NCI-H1105 (cell line): ENCODE data around the gene KRTAP2-3.
"Not testable (repeated sequence)": the region's sequence is repeated elsewhere in the genome, so short reads cannot be mapped to it uniquely, and the experiment has no call there.

Source experiments
- DNase-seq: peaks from one replicate; lab custom pipeline; 2025; lab: John Stamatoyannopoulos, UW

The KRTAP2-3 gene, protein sequence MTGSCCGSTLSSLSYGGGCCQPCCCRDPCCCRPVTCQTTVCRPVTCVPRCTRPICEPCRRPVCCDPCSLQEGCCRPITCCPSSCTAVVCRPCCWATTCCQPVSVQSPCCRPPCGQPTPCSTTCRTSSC

DNA sequence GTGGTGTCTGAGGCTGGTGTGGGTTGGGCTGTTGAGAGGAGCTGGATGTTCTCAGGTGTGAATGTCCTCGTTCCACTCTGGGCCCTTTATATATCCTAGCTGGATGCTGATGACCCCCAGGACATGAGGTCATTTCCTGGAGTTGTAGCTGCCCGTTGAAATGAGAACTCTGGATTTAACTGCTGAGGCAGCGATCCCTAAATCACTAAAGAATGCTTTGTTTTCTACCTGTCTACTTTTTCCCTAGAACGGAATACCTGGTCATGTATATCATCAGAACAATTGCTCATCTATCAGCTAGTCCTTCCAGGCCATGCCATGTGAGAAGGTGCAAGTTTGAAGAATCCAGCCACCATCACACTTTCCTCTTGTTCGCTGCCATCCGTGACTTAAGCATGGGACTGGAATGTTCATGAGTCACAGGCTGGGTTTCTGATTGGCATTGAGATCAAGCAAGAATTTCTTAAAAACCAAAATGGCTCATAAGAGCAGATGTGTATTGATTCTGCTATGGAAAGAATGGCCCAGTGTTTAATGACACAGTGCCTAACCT lies at the start of gene KRTAP2-3:
KRTAP2-3 (minus strand) TSS at position 63 of the 553 bp plus-strand sequence. CDS start 64 bp downstream, outside the sequence.
- no peak for DNase-seq

DNA sequence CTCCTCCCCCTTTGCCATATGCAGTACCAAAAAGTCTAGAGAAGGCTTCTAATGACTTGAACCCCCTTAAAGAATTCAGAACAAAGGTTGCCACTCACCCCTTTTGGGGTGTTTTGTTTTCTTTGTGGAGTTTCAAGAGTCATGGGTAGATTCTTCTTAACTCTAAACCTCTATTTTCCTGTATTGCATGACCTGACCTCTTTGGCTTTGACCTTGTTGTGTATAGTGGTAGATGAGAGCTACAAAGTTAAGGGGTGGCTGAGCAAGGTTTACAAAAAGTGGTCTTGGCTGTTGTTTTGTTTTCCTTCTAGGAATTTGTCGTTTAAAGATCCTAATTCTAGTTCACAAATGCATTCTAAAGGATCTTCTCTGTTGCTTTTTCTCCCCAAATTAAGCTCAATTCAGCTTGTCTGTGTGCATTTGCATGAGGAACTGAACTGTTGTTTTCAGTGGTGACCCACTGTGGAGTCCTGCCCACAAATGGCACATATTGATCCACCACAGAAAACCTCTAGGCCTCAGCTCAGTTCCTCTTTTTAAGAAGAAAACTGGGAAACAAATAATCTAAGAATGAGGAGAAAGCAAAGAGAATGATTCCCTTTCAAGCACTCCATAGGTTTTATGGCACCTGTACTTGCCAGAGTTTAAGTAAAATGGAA lies 48.9 kb upstream of the KRTAP2-3 start:
- DNase-seq, result not testable (repeated sequence)

DNA sequence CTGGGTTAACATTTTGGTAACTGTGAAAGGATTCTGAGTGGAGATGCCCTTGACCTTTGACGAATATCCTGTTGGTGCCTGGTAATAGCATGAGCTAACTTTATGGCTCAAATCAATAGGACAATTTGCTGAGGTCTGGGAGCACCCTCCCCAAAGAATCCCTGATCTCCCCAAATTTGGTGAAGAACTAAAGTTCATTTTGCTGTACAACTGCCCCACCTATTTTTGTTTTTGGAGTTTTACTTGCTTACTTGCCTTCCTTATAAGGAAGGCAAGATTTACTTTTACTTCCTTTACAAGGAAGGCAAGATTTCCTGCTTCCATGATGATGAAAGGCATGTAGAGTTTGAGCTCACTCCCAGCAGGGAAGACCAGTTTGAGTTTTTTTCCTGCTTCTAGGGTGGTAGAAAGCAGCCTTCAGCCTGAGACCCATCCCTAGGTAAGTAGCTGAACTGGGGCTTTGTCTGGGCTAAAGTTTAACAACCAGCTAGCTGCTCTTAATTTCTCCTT lies 48.1 kb upstream of the KRTAP2-3 start:
- no peak for DNase-seq

DNA sequence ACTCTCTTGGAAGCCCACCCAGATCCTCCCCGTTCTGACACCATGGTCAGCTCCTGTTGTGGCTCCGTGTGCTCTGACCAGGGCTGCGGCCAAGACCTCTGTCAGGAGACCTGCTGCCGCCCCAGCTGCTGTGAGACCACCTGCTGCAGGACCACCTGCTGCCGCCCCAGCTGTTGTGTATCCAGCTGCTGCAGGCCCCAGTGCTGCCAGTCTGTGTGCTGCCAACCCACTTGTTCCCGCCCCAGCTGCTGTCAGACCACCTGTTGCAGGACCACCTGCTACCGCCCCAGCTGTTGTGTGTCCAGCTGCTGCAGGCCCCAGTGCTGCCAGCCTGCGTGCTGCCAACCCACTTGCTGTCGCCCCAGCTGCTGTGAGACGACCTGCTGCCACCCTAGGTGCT lies 45.4 kb upstream of the KRTAP2-3 start, which contains the start of gene KRTAP4-9:
KRTAP4-9 (plus strand) TSS at position 43 of the 400 bp plus-strand sequence; CDS start at position 43, 0 bp downstream.
- not testable (repeated sequence) for DNase-seq

DNA sequence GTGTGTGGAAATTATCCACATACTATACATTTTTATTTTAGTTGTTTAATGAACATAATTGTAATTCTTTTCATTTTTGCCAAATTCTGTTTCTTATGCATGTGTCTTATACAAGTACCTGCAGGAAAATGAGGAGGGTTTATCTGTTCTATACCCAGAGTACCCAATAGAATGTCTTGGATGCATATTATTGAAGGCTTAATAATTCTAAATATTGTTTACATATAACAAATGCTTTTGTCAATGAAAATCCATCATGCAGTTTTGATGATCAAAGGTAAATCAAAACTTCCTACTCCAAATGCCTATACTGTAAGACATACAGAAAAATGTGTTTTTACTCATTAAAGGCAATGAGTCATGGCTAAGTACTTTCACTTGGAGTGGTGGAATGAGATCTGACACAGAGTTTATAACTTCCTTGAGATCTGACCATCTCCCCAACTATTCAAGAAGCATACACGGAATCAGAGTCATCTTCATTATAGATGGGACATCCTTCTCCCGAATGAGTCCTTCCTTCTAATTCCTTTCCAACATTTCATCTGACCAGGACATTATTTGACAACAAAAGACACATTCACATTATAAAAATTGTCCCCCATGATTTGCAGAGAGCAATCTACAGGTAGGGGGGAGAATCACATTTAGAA lies 44.6 kb upstream of the KRTAP2-3 start:
- DNase-seq, result not testable (repeated sequence)

DNA sequence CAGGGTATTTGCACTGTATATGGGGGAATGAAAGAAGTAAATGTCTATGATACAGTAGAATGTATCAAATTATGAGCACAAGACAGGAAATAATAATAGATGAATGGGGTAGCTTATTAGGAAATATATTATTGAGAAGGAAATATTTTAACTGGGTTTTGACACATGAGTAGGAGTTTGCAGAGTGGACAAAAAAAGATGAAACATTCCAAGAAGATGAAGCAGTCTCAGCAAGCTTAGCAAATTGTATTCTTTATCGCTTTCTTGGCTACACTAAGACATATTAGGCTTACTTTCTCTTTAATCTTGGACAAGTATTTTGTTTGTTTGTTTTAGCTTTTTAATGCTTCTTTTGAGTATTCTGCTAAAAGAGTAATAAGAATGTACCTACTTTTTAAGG lies 44.0 kb upstream of the KRTAP2-3 start:
- DNase-seq, result no peak

DNA sequence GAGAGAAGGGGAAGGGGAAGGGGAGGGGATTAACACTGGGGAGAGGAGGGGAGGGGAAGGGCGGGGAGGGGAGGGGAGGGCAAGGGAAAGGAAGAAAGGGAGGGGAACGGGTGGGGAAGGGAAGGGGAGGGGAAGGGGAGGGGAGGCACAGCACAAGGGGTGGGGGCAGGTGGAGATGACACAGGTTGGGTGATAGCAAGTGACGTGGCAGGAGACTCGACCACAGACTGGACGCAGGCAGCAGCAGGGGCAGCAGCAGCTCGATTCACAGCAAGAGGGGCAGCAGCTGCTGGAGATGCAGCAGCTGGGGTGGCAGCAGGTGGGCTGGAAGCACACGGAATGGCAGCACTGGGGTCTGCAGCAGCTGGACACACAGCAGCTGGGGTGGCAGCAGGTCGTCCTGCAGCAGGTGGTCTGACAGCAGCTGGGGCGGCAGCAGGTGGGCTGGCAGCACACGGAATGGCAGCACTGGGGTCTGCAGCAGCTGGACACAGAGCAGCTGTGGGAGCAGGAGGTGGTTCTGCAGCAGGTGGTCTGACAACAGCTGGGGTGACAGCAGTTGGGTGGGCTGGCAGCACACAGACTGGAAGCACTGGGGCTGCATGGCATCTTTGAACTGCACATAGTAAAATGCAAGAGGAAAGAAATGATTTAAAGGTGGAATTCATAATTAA lies 41.8 kb upstream of the KRTAP2-3 start, which contains the start of gene KRTAP4-16:
KRTAP4-16 (minus strand) TSS at position 624 of the 674 bp plus-strand sequence; CDS start at position 624, 0 bp downstream.
- no peak for DNase-seq

DNA sequence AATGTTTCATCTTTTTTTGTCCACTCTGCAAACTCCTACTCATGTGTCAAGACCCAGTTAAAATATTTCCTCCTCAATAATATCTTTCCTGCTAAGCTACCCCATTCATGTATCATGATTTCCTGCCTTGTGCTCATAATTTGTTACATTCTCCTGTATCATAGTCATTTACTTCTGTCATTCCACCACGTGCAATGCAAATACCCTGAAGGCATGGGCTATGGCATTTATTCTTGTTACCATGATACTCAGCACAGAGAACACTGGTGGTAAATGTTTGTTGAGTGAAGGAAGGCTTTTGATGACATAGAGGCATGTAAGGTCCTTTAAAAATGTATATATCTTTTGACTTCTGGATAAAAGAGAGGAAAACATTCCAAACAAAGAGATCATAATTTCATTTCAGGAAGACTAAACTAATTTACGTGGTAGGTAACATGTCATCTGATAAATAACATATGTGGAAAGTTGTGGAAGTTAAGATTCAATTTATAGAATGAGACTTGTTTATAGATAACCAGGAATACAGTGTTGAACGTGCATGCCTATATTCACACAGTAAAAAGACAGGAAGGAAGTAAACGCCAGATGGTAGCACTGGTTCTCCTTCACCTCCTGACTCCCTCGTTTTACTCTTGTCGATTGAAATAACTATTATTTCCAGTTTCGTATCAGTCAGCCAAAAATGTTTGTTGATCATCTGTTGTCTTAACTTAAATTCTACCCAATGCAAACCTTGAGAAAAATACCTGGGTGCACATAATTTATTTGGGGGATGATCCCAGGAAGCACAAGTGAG lies 40.0 kb upstream of the KRTAP2-3 start:
- DNase-seq, result not testable (repeated sequence)

DNA sequence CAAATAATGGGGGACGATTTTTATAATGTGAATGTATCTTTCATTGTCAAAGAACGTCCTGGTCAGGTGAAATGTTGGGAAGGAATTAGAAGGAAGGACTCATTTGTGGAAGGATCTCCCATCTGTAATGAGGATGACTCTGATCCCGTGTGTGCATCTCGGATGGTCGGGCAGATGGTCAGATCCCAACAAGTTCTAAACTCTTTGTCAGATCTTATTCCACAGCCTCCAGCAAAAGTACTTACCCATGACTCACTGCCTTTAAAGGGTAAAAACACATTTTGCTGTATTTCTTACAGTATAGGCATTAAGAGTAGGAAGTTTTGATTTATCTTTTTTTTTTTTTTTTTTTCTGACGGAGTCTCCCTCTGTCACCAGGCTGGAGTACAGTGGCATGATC lies 38.6 kb upstream of the KRTAP2-3 start:
- no peak for DNase-seq

DNA sequence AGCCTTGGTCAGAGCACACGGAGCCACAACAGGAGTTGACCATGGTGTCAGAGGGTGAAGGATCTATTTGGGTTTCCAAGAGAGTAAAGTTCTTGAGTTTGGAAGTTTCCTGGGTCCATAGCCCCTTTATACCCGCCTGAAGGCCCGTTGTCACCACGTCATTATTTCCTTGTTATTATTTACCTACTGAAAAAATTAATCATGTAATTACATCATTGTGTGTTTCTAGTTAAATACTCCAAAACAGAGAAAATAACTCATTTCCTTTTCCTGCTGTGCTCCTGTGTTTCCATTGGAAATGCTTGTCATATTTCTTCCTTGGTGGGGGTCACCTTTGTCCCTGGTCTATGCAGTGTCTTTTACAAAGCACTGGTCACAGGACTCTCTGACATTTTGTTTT lies 38.1 kb upstream of the KRTAP2-3 start, which contains the start of gene KRTAP4-8:
KRTAP4-8 (minus strand) TSS at position 101 of the 400 bp plus-strand sequence; CDS start at position 43, 58 bp downstream.
- DNase-seq, result no peak

DNA sequence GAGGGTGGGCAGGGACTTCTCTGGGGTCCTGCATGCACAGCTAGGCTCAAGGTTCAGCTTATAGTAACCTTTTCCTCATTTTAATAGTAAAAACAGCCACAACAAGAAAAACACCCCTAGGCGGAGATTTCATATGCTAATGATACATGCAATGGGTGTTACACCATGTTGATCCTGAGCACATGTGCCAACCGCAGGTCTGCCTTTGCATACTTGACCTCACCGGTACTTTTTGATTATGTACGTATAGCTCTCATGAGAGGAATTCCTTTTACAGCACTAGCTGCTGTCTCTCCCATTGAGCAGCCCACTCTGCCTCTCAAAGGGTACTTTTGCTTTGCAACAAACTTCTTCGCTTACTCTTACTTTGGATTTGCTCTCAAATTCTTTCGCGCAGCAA lies 36.1 kb upstream of the KRTAP2-3 start:
- no peak for DNase-seq

DNA sequence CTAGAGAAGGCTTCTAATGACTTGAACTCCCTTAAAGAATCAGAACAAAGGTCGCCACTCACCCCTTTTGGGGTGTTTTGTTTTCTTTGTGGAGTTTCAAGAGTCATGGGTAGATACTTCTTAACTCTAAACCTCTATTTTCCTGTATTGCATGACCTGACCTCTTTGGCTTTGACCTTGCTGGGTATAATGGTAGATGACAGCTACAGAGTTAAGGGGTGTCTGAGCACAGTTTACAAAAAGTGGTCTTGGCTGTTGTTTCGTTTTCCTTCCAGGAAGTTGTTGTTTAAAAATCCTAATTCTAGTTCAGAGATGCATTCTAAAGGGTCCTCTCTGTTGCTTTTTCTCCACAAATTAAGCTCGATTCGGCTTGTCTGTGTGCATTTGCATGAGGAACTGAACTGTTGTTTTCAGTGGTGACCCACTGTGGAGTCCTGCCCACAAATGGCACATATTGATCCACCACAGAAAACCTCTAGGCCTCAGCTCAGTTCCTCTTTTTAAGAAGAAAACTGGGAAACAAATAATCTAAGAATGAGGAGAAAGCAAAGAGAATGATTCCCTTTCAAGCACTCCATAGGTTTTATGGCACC lies 28.9 kb upstream of the KRTAP2-3 start:
- DNase-seq, result not testable (repeated sequence)

DNA sequence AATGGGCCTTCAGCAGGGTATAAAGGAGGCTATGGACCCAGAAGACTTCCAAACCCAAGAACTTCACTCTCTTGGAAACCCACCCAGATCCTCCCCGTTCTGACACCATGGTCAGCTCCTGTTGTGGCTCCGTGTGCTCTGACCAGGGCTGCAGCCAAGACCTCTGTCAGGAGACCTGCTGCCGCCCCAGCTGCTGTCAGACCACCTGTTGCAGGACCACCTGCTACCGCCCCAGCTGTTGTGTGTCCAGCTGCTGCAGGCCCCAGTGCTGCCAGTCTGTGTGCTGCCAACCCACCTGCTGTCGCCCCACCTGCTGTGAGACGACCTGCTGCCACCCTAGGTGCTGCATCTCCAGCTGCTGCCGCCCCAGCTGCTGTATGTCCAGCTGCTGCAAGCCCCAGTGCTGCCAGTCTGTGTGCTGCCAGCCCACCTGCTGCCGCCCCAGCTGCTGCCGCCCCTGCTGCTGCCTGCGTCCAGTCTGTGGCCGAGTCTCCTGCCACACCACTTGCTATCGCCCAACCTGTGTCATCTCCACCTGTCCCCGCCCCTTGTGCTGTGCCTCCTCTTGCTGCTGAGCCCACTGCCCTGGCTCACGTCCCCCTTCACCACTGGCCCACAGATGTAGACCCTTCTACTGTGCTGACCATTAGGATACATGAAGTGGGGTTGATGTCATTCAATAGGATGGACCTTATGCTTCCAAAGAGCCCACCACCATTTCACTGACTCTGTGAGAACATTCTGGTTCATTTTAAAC lies 24.4 kb upstream of the KRTAP2-3 start, which contains the start of gene KRTAP4-7:
KRTAP4-7 (plus strand) TSS at position 51 of the 757 bp plus-strand sequence; CDS start at position 108, 57 bp downstream.
- not testable (repeated sequence) for DNase-seq

DNA sequence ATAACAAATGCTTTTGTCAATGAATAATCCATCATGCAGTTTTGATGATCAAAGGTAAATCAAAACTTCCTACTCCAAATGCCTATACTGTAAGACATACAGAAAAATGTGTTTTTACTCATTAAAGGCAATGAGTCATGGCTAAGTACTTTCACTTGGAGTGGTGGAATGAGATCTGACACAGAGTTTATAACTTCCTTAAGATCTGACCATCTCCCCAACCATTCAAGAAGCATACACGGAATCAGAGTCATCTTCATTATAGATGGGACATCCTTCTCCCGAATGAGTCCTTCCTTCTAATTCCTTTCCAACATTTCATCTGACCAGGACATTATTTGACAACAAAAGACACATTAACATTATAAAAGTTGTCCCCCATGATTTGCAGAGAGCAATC lies 23.5 kb upstream of the KRTAP2-3 start:
- DNase-seq, result not testable (repeated sequence)

DNA sequence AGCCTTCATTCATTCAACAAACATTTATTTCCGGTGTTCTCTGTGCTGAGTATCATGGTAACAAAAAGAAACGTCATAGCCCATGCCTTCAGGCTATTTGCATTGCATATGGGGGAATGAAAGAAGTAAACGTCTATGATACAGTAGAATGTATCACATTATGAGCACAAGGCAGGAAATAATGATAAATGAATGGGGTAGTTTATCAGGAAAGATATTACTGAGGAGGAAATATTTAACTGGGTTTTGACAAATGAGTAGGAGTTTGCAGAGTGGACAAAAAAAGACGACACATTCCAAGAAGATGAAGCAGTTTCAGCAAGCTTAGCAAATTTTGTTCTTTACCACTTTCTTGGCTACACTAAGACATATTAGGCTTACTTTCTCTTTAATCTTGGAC lies 22.7 kb upstream of the KRTAP2-3 start:
- DNase-seq, result no peak

DNA sequence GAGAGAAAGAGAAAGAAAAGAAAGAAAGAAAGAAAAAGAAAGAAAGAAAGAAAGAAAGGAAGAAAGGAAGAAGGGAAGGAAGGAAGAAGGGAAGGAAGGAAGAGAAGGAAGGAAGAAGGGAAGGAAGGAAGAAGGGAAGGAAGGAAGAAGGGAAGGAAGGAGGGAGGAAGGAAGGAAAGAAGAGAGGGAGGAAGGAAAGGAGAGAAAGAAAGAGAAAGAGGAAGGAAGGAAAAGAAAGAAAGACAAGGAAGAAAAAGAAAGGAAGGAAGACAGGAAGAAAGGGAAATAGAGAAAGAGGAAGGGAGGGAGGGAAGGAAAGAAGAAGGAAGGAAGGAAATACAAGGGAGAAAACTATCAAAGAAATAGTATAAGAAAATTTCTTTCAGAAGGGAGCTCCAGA lies 16.9 kb upstream of the KRTAP2-3 start:
- DNase-seq, result no peak

DNA sequence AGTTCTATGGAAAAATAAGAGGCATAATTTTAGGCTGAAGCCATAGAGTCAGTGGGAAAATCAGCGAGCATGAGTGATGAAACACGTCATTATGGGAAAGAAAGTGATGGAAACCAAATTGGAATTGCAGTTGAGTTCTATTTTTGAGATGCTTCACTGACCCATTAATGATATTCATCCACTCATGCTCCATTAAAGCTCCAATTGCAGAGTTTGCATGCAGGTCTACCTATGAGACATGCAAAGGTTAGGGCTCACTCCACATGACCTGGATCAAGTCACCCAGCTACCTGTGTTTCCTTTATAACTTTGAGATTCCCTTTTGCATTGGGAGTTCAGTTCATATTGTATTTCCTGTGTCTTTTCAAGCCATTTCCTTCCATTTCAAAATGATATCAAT lies 13.8 kb upstream of the KRTAP2-3 start:
- DNase-seq, result no peak

DNA sequence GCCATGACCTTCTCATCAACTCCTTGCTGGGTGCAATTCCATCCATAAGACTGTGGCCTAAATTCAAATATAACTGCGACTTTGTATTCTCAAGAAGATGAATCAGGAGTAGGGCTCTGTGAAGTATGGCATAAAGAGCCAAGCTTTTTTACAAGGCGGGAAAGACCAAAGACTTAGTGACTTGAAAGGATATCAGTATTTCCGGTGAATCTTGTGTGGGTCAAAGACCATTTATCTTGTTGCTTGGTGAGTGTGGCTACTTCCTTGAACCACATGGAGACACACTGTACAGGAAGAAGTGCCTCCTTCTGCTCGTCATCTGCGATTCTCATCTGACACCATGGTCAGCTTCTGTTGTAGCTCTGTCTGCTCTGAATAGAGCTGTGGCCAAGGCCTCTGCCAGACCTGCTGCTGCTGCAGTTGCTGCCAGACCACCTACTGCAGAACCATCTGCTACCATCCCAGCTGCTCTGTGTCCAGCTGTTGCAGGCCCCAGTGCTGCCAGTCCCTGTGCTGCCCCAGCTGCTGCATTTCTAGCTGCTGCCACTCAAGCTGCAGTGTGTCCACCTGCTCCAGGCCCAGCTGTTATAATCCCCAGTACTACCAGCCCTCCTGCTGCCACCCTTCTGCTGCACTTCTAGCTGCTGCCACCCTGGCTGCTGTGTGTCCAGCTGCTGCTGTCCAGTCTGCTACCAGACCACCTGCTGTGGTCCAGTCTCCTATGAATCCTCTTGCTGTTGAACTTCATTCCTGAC lies 11.9 kb upstream of the KRTAP2-3 start:
- DNase-seq, result no peak

DNA sequence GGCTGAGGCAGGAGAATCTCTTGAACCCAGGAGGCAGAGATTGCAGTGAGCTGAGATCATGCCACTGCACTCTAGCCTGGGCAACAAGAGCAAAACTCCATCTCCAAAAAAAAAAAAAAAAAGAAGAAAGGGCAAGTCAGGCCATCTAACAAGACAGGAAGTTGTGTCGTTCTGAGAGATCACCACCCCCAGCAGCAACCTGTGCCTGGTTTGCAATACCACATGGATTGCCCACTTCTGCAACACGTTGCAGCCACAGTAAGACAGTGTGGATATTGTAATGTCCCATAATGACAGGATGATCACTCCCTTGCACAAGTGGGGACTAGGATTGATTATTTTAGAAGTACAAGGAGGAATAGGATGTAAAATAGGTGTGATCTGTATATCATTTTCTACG lies 9.1 kb upstream of the KRTAP2-3 start:
- no peak for DNase-seq
